Esophagus squamous epithelium (tissue), 4 donors: ENCODE data around the gene ERAL1.

Experiments used
- CTCF ChIP-seq, 6 experiments: fragments of 450-650 bp in 4 of 6; fragments of 200-600 bp in 2 of 6; sonication (generic) in 2 of 6; IDR thresholded peaks; one replicate each; pipeline ENCODE4 v1.5.1; 2016 to 2019; ENCODE audit warnings: antibody characterized with exemption in 6 of 6, mild to moderate bottlenecking in 4 of 6, moderate library complexity in 4 of 6
- POLR2A ChIP-seq, 4 donors: fragments of 450-650 bp; IDR thresholded peaks; one replicate each; pipeline ENCODE4 v1.6.1; 2017; ENCODE audit warnings: antibody characterized with exemption in 4 of 4, mild to moderate bottlenecking in 4 of 4, moderate library complexity in 3 of 4

- TF ChIP-seq CTCF (IDR thresholded peaks at IDR 0.05) (no peak), POLR2A (IDR thresholded peaks at IDR 0.05) (no peak)
Measured at GRCh38 chr17:28910534-28910933, 55.7 kb downstream of the ERAL1 start.
